CD4-positive, alpha-beta T cell (primary cell): Measurements from ENCODE around the gene CDK6. TPM values are rescaled to one million over a fixed set of nuclear protein-coding genes. Genes with fewer than 3 reads are reported as not detected.
"Not testable (repeated sequence)": the region's sequence is repeated elsewhere in the genome, so short reads cannot be mapped to it uniquely, and the experiment has no call there.

ENCODE experiments used
- ATAC-seq: fragments of 200-7000 bp; cut with Tn5 transposase; one replicate; pipeline ENCODE4 v1.10.0; 2022; ENCODE audit warnings: mild to moderate bottlenecking; ENCODE audit not compliant: poor library complexity
- CTCF ChIA-PET: fragments of 350-600 bp; sonication (Branson Sonifier 250); formaldehyde crosslinking; loops from one replicate; lab custom pipeline; 2021; ENCODE audit warnings: antibody characterized with exemption, inconsistent platforms; lab: Charles Lee
- POLR2A ChIA-PET: fragments of 350-600 bp; sonication (Branson Sonifier 250); formaldehyde crosslinking; loops from one replicate; lab custom pipeline; 2021; ENCODE audit warnings: antibody characterized with exemption, inconsistent platforms; lab: Charles Lee
- DNase-seq, 14 experiments: peaks; one replicate each; pipeline ENCODE4 v3.0.0-alpha.2; 2013 to 2020; ENCODE audit warnings: mixed read lengths in 2 of 14
- H3K27ac ChIP-seq, 2 donors: one replicate each; pipeline versions ENCODE4 v1.5.1 to v1.7.0; 2013; ENCODE audit warnings: low read length in 2 of 2, low read depth in 1 of 2, mild to moderate bottlenecking in 1 of 2
- H3K27me3 ChIP-seq, 2 experiments: 1 replicate in 1 of 2; 2 replicates in 1 of 2; pipeline versions ENCODE4 v1.6.1 to v1.7.0; 2013; ENCODE audit warnings: low read length in 2 of 2, control low read depth in 1 of 2, mild to moderate bottlenecking in 1 of 2, moderate library complexity in 1 of 2; ENCODE audit not compliant: insufficient read depth in 2 of 2, control insufficient read depth in 1 of 2
- H3K36me3 ChIP-seq: one replicate; pipeline ENCODE4 v1.6.1; 2013; ENCODE audit warnings: low read length, control low read depth; ENCODE audit not compliant: insufficient read depth
- H3K4me1 ChIP-seq: one replicate; pipeline ENCODE4 v1.6.1; 2013; ENCODE audit warnings: low read length, control low read depth; ENCODE audit not compliant: insufficient read depth
- H3K4me3 ChIP-seq: one replicate; pipeline ENCODE4 v1.5.1; 2013; ENCODE audit warnings: mild to moderate bottlenecking, low read length, moderate library complexity
- H3K9me3 ChIP-seq, 2 experiments: 1 replicate in 1 of 2; 2 replicates in 1 of 2; pipeline versions ENCODE4 v1.6.1 to v1.7.0; 2013; ENCODE audit warnings: low read length in 2 of 2, mild to moderate bottlenecking in 2 of 2, control low read depth in 1 of 2, moderate library complexity in 1 of 2; ENCODE audit not compliant: control insufficient read depth in 1 of 2, insufficient read depth in 1 of 2
- H3K27ac Mint-ChIP-seq: one replicate; pipeline ENCODE4 v1.8.0; 2020; ENCODE audit warnings: mixed read lengths
- H3K27me3 Mint-ChIP-seq: one replicate; pipeline ENCODE4 v1.8.0; 2021; ENCODE audit warnings: mixed read lengths
- H3K36me3 Mint-ChIP-seq: one replicate; pipeline ENCODE4 v1.8.0; 2021; ENCODE audit warnings: low read depth, mixed read lengths
- H3K4me1 Mint-ChIP-seq: one replicate; pipeline ENCODE4 v1.8.0; 2021; ENCODE audit warnings: low read depth, mixed read lengths
- H3K4me3 Mint-ChIP-seq: one replicate; pipeline ENCODE4 v1.8.0; 2020; ENCODE audit warnings: mild to moderate bottlenecking, mixed read lengths
- H3K9me3 Mint-ChIP-seq: one replicate; pipeline ENCODE4 v1.8.0; 2020; ENCODE audit warnings: mixed read lengths
- intact Hi-C, 2 experiments: fragments of 100-400 bp; cut with DNase I in 1 of 2; cut with micrococcal nuclease in 1 of 2; formaldehyde crosslinking; loops; one replicate each; pipeline versions ENCODE4 v1.15.1 to v1.9.0; 2023 to 2025; cut with DNase I, micrococcal nuclease
- total RNA-seq, 174 experiments: library from RNA in 2 of 174; stranded (reverse) in 2 of 174; gene quantifications; one replicate each; pipeline ENCODE4 v1.2.3 and lab custom pipeline; 2021 to 2026
- TF ChIP-seq, protein P1 (sequence below): fragments of 200-600 bp; IDR thresholded peaks from one replicate; pipeline ENCODE4 v1.8.0; 2022; ENCODE audit warnings: antibody characterized with exemption, mild to moderate bottlenecking

CDK6 gene
- total RNA-seq, 2 experiments from 2014 or later: 13.0 to 13.7 TPM

DNA sequence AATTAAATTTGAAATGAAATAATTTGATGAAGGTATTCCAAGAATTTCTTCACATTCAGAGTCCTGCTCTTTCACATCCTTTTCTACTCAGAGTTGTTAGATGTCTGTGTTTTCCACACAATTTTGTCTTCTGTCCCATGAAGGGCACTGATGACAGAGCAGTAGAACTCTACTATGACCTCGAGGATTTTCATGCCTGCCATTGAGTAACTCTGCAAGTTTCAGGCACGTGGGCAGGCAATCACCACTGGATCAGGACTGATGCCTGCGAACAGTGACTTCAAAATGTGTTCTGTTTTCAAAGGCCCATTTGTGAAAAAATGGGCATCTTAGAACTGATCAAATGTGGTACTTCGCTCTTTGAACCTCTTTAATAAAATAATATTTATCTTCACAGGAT, 91.1 kb downstream of the CDK6 start:
- DNase-seq: no peak
- ChIA-PET POLR2A (no interaction called here), CTCF (no interaction called here)
- Mint-ChIP-seq H3K27ac (no peak overlapping the region), H3K4me1 (peaks cover 3% of the 10 kb centered on the region), H3K4me3 (no peak overlapping the region), H3K9me3 (no peaks in the 10 kb centered on the region), H3K27me3 (no peaks in the 10 kb centered on the region), H3K36me3 (no peaks in the 10 kb centered on the region)
- TF ChIP-seq, protein P1, sequence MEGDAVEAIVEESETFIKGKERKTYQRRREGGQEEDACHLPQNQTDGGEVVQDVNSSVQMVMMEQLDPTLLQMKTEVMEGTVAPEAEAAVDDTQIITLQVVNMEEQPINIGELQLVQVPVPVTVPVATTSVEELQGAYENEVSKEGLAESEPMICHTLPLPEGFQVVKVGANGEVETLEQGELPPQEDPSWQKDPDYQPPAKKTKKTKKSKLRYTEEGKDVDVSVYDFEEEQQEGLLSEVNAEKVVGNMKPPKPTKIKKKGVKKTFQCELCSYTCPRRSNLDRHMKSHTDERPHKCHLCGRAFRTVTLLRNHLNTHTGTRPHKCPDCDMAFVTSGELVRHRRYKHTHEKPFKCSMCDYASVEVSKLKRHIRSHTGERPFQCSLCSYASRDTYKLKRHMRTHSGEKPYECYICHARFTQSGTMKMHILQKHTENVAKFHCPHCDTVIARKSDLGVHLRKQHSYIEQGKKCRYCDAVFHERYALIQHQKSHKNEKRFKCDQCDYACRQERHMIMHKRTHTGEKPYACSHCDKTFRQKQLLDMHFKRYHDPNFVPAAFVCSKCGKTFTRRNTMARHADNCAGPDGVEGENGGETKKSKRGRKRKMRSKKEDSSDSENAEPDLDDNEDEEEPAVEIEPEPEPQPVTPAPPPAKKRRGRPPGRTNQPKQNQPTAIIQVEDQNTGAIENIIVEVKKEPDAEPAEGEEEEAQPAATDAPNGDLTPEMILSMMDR: no peak
- Histone ChIP-seq H3K27ac (no peak overlapping the region), H3K27me3 (no peaks in the 10 kb centered on the region), H3K9me3 (no peaks in the 10 kb centered on the region), H3K4me1 (no peaks in the 10 kb centered on the region), H3K36me3 (no peaks in the 10 kb centered on the region), H3K4me3 (no peak overlapping the region)
- intact Hi-C loops: no loop called here
- ATAC-seq: no peak

GRCh38 chr7:92744180-92744579, 92.2 kb downstream of the CDK6 start:
- H3K4me1 Mint-ChIP-seq, CTCF ChIA-PET, POLR2A ChIA-PET: not testable (repeated sequence)

GRCh38 chr7:92742186-92742585, 94.2 kb downstream of the CDK6 start:
- H3K36me3 ChIP-seq: no peaks in the 10 kb centered on the region
- Mint-ChIP-seq H3K4me1 (peaks cover 3% of the 10 kb centered on the region), H3K4me3 (no peak overlapping the region), H3K9me3 (no peaks in the 10 kb centered on the region), H3K36me3 (no peaks in the 10 kb centered on the region), H3K27me3 (no peaks in the 10 kb centered on the region), H3K27ac (no peak overlapping the region)
- POLR2A ChIA-PET: no interaction called here
- intact Hi-C loops: no loop called here
- DNase-seq (no peak), ATAC-seq (no peak)
- no peaks in the 10 kb centered on the region for H3K9me3 ChIP-seq
- TF ChIP-seq, protein P1: no peak
- H3K27ac ChIP-seq: no peak overlapping the region
- no peaks in the 10 kb centered on the region for H3K27me3 ChIP-seq
- no peaks in the 10 kb centered on the region for H3K4me1 ChIP-seq
- CTCF ChIA-PET: no interaction called here
- H3K4me3 ChIP-seq: no peak overlapping the region

More at GRCh38 chr7:92744180-92744579, 92.2 kb downstream of the CDK6 start:
- H3K27me3 ChIP-seq, H3K4me1 ChIP-seq, H3K4me3 Mint-ChIP-seq, H3K9me3 Mint-ChIP-seq, H3K27me3 Mint-ChIP-seq, H3K4me3 ChIP-seq, intact Hi-C loops, ATAC-seq, H3K36me3 ChIP-seq, H3K27ac ChIP-seq, DNase-seq, H3K36me3 Mint-ChIP-seq, H3K27ac Mint-ChIP-seq, H3K9me3 ChIP-seq: not testable (repeated sequence)

DNA sequence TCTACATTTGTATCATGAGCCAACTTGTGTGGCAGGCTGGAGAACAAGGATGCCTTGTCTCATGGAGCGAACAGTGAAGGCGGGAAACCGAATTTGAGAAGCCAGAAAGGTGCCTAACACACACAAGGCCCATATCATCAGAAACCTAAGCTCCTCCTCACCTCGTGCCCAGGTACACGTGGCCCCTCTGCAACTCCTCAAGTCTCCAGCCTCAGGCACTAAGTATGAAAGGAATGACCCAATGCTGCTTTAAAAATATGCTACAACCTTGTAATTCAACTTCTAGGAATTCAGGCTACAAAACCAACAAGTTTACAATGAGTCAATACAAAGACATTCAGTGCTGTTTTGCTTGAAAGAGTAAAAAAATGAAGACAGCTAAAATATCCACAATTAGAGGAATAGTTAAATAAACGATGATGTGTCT, 95.7 kb downstream of the CDK6 start:
- H3K9me3 ChIP-seq: no peaks in the 10 kb centered on the region
- TF ChIP-seq, protein P1: no peak
- intact Hi-C loops: no loop called here
- DNase-seq: no peak
- no peak overlapping the region for H3K4me3 ChIP-seq
- no peak for ATAC-seq
- H3K36me3 ChIP-seq: no peaks in the 10 kb centered on the region
- no peaks in the 10 kb centered on the region for H3K9me3 Mint-ChIP-seq
- peaks cover 6% of the 10 kb centered on the region for H3K36me3 Mint-ChIP-seq
- CTCF ChIA-PET: no interaction called here
- no peaks in the 10 kb centered on the region for H3K27me3 ChIP-seq
- H3K4me3 Mint-ChIP-seq: no peak overlapping the region
- POLR2A ChIA-PET: no interaction called here
- no peaks in the 10 kb centered on the region for H3K4me1 ChIP-seq
- no peaks in the 10 kb centered on the region for H3K27me3 Mint-ChIP-seq
- H3K27ac ChIP-seq: no peak overlapping the region
- H3K4me1 Mint-ChIP-seq: peaks cover 3% of the 10 kb centered on the region
- no peak overlapping the region for H3K27ac Mint-ChIP-seq
